ENCODE results near the gene ST3GAL6.

Gene ST3GAL6

DNA sequence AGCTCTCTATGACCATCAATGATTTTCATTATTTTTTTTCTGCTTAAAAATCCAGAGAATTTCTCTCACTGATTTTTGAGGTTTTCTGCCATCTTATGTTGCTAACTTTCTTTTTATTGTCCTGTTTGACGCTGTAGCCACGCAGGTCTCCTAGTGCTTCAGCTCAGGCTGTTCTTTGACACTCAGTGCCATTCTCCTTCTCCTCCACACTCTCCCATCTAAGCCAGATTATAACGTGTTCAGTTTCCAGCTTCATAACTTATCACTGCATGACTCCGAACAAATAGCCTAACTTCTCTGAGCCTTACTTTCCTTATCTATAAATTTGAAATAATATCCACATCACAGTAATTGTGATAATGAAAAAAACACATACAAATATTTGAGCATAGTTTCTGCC is 22.8 kb upstream of the ST3GAL6 start:
- no peak for DNase-seq (ENCODE audit: low read depth)

DNA sequence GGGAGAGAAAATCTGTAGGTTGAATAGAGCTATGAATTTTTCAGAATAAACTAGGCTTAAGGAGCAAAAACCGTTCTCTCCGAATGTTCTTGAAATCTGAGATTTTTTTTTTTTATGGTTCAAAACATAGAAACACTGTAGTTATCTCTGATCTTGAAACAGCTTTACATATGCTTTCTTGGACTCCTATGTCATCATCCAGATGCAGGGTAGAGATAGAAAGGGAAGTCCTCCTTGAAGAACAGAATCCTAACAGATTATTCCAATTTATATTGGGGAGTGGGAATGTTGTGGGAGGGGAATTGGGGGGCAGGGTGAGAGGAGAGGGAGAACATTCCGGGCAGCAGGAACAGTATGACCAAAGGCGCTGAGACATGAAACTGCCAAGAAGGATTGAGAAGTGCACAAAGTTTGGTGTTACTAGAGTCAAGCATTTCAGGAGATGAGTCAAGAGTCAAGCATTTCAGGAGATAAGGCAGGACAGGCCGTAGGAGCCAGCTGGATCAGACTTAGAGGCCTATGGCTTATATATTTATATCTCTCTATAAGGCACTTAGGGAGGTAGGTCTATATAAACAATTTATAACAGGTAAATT is 21.9 kb upstream of the ST3GAL6 start:
- no peak for DNase-seq (ENCODE audit: low read depth)

DNA sequence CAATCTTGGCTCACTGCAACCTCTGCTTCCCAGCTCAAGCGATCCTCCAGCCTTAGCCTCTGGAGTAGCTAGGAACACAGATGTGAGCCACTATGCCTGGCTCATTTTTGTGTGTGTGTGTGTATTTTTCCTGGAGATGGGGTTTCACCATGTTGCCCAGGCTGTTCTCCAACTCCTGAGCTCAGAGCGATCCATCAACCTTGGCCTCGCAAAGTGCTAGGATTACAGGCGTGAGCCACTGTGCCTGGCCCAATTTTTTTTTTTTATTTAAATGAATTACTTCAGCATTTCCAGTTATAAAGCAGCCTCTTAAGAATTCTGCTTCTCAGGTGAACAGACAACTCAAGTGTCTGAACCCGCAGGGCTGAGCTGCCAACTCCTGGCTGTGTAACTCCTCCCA is 20.1 kb upstream of the ST3GAL6 start:
- DNase-seq (ENCODE audit: low read depth), result no peak

DNA sequence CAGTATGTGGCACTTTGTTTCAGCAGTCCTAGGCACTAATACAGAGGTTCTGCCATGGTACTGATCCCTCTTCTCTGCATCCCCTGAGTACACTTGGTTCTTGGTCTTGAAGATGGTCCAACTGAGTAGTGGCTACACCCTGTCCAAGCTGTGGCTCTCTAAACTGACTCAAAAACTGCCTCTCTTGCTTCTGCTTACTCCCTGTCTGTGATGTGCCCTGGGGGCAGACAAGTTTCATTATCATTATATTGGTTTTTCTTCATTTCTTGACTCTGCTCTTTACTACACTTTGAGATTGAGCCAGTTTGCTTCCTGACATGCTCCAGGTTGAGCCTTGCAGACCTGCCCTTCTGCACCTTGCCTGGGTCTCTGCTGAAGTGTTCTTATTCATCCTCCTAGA is 18.9 kb upstream of the ST3GAL6 start:
- no peak for DNase-seq (ENCODE audit: low read depth)

DNA sequence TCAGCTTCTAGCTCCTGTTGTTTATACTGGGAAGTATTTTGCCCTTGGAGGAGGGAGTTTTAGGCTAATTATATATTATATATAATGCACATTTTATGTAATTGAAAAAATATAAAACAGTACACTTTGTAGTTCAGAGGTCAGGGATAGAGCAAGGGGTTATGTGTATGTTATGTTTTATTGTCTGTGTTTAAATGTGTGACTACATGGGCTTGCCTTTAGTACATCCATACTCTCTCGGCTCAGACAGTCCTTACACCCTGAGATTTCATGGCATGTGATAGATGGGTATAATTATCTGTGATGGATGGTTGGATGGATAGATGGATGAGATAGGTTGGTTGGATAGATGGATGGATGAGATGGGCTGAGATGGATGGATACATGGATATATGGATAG is 17.4 kb upstream of the ST3GAL6 start:
- DNase-seq (ENCODE audit: low read depth), result no peak

DNA sequence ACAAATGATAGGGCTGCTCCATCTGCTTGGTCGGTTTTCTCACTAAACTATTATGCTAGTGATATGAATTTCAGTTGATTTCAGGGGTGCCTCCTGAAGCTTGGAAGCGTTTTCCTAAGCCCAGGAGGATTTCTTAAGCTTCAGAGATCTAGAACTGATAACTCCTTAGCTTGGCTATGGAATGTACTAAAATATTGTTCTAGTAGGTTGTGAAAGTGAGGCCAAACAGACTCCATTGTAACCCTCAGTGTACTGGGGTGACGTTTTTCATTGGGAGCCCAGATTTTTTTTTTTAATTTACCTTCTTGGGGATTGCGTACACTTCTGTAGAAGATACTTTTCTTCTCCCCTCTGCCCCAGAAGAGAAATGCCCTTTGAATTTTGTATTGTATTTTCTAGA is 17.0 kb upstream of the ST3GAL6 start:
- no peak for DNase-seq (ENCODE audit: low read depth)

DNA sequence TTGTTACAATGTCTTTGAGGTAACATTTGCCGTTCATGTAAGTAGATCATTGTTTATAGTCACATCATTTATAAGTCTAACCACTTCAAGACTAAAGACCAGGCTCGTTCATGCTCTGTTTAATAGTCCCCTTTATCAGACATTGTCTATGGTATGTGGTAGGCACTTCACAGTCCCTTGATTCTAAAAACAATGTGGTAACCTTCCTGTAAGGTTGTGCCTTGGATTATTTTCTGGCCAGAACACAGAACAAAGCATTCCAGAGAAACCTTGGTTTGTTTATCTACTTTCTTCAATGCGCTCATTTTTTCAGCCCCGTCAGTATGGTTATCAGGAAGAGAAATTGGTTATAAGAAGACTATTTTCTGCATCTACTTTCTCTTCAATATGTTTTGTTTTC is 16.3 kb upstream of the ST3GAL6 start:
- DNase-seq (ENCODE audit: low read depth), result no peak

DNA sequence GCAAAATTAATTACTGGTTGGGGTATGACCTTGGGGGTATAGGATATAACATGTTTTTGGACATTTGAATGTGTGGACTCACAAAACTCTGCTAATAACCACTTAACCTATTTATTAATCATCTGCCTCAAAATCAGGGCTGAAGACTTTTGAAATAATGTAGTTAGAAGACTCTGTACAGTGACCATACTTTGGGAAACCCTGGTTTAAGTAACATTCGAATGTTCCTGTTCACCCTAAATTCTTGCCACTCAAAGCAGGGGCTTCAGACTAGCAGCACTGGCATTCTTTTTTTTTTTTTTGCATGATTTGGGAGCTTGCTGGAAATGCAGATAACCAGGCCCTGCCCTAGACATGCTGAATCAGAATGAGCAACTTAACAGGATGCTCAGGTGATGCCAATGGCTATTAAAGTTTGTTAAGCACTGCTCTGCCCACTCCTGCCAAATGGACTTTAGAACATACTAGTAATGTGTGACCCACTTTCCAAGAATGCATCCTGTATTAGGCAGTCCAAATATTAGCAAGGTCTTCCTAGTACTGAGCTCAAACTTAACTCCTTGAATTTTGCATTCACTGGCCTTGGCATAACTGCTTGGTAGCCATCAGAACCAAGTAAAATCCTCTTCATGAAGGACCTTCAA is 12.7 kb upstream of the ST3GAL6 start:
- no peak for DNase-seq (ENCODE audit: low read depth)

DNA sequence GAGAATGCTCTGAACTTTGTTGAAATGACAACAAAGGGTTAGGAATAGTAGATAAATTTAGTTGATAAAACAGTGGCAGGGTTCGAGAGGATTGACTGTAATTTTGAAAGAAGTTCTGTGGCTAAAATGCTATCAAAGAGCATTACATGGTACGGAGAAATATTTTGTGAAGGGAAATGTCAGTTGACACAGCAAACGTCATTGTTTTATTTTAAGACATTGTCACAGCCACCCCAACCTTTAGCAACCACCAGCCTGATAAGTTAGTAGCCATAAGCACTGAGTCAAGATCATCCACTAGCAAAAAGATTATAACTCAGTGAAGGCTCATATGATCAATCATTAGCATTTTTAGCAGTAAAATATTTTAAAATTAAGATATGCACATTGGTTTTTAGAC is 8.7 kb upstream of the ST3GAL6 start:
- no peak for DNase-seq (ENCODE audit: low read depth)

DNA sequence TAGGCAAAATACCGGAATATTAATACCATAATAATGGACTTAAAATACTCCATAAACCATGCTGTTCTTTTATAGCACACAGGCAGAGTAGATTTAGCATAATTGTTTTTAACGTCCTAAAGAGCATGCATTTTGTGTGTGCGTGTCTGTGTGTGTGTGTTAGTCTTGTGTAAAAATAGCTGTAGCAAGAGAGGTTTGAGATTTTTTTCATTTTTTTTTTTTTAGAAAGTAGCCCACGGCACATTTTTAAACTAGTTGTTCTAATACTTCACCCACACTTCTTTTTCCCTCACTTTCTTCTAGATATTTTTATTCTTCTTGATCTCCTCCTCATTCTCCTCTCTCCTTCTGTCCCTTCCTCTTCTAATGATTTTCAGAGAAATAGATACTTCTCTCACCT is 7.5 kb upstream of the ST3GAL6 start:
- no peak for DNase-seq (ENCODE audit: low read depth)

DNA sequence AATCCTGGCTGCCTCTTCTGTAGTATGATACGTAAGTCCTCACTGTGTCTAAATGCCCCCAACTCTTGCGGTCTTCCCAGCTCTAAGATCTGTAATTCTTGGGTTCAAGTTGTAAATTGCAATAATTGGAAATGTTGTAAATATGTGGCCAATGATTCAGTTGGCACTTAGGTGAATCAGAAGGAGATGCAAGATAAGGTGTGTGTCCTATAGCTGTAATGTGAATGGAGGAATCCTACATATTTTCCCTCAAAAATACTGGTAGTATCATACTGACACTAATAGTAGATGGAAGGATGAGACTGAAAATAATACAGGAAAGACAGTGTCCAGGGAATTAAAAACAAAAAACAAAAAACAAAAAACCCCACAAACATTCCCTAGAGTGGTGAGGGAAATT is 3.5 kb upstream of the ST3GAL6 start:
- no peak for DNase-seq (ENCODE audit: low read depth)

DNA sequence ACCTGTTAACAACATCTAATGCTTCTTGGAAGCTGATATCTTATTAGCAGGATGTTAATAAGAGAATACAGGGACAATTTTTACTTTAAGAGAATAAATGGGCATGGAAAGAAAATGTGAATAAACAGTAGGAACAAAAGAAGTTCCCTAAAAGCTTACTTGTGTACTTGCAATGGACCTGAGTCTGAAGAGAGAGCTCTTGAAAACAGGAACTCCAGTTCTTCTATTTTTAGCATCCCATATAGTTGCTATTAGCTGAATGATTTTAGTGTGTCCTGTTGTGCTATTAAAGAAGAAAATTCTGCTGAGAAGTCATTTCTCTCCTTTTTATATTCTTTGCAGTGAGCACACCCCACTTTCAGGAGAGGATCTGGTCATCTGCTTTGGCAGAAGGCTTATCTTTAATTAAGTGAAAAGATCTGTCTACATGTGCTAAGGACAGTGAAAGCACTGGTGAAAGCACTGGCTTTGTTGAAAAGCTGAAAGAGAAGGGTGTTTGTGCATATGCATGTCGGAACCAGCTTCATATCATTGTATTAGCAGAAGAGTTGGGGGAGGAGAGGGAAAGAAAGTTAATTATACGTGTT is 1.4 kb upstream of the ST3GAL6 start:
- DNase-seq (ENCODE audit: low read depth), result no peak

DNA sequence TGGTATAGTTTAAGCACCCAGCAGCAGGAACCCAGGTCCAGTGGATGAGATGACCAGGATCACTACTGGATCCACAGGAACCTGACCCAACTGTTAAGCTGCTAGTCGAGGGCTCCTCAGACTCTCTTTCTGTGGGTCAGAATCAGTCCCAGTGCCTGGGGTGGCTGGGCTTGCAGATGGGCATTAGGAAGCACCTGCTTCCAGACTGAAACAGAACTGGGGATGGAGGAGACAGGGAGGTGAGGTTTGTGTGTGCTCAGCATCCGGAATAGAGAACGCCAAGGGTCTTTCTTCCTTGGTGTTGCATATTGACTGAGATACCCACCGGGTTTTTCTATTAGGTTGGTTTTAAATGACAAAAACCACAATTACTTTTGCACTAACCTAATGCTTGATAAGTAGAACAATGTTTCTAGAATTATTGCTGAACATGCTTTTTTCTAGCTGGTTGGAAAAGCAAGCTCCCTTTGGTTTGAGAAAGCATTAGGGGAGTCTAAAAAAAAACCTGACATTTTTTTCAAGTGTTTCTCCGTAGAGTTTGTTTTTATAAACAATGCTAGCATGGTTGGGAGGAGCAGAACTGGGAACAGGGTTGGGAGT is 779 bp downstream of the ST3GAL6 start:
- no peak for DNase-seq (ENCODE audit: low read depth)

DNA sequence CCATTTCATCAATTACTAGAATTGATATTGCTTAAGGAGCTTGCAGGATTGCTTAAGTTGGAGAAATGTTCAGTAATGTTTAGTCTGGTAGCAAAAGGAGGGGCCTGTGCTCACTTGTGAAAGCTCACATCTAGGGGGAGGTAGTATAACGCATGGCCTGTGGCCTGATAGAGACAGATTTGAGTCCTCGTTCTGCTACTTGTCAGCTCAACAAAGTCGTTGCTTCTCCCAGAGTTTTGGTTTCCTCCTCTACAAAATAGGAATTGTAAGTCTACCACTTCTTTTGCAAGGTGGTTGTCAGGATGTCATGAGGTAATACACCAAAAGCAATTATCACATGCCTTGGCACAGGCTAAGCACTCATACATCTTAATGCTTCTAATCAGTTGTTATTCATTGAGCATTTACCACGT is 1.3 kb downstream of the ST3GAL6 start:
- no peak for DNase-seq (ENCODE audit: low read depth)

DNA sequence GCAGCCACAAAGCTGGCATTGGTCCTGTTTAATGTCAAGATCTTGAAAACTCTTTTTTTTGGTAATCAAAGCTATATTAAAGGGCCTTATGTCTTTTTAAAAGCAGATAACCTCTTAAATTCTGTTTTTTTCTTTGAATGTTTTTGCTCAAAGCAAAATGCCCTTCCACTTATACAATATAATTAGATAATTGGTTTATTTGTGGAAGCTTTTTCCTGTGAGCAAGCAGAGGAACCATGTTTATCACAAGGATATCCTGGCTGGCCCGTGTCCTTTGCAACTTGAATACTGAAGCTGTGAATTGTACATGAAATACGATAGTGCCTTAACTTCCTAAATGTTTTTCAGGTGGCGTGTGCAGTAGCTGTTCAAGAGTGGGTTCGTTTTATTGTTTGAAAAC is 2.6 kb downstream of the ST3GAL6 start:
- DNase-seq (ENCODE audit: low read depth), result no peak

DNA sequence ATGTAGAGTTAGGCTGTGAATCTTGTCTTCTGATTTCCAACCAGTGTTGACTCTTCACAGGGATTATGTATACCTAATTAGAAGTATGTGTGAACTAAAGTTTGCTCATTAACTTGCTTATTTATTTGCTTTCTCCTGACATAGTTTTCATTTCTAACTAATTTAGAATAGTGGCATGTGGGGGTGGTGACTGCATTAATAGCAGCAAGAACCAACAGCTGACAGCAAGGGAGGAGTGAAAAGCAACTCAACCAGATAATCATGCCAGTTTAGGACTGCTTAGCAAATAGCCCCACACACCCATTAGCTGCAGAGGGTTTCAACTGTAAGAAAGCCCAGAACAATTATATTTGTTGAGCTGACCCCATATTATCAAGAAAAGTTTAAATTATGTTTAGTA is 3.8 kb downstream of the ST3GAL6 start:
- DNase-seq (ENCODE audit: low read depth), result no peak

DNA sequence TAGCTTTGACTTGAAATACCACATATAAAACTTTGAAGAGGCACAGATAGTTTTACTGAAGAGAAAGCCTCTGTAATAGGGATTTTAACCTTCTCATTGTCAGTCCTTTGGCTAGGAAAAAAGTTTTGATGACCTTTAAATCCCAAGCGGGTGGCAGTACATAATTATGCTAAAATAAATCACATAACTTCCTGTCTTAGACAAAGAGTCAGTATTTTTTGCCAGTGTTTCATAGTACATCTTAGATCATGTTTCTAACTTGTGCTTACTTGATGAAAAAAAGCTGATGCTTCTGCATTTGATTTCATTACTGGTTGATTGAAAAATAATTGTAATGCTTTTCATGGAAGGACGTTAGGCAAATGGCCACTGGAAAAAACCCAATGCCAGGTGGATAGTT is 5.8 kb downstream of the ST3GAL6 start:
- no peak for DNase-seq (ENCODE audit: low read depth)

DNA sequence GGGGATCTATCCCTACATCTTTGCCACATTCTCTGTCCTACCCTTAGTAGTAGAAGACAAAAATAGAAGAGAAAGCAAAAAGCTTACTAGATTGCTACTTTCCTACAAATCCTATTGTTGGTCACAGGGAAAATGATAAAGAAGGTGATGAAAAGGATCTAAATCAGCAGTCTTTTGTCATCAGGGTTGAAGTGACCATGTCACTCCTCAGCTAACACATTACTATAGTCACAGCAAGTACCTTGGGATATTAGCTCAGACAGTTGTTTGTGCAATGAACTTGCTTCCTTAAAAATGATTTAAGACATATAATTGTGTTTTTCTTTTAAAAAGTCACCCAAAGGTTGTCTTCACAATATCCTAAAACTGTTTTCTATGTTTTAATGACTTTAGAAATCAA is 6.3 kb downstream of the ST3GAL6 start:
- no peak for DNase-seq (ENCODE audit: low read depth)

DNA sequence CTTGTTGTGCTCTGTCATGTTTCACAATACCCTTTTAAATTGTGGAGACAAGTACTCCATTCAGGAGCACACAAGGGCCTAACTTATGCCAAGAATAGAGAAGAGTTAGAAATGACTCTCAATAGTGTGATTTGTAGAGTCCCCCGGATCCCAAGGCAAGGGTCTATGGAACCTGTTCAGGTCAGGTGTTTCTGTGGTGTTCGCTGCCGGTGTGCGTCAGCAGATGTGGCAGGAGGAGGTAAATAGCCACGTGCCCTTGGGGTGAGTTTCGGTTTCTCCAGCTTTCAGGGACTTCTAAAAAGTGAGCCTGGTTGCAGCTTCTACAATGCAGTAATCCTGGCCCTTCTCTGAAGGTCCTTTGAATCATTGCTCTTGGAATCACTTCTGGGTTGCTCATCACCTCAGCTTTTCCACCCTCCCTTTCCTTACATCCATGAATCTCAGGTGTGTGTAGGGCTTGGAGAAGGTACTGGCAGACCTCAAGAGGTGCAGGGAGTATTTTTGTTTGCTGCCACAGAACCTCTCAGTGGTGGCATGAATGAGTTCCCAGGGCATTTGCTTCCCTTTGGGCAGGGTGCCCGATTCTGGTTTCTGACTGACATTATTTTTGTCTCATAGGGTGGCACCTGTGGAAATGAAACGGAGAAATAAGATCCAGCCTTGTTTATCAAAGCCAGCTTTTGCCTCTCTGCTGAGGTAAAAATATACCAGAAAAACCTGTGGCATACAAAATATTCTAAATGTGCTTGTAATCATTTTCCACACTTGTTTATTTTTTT is 7.3 kb downstream of the ST3GAL6 start:
- no peak for DNase-seq (ENCODE audit: low read depth)

DNA sequence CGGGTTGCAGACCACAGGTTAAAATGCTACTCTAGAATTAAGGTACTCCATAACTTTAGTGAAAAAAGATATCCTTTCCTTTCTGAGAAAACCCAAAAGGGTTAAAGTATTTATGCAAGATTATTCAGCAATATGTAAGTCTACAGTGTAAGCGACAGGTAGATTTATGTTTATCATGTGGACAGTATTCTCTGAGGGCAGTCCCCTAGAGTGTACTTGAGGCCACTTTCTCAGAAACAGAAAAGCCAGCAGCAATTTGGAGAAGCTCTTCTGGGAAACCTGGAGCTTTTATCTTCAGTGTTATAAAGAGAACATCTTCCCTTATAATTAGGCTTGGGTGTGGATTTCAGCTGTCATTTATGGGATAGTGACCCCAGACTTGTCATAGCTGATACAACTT is 8.9 kb downstream of the ST3GAL6 start:
- DNase-seq (ENCODE audit: low read depth), result no peak

DNA sequence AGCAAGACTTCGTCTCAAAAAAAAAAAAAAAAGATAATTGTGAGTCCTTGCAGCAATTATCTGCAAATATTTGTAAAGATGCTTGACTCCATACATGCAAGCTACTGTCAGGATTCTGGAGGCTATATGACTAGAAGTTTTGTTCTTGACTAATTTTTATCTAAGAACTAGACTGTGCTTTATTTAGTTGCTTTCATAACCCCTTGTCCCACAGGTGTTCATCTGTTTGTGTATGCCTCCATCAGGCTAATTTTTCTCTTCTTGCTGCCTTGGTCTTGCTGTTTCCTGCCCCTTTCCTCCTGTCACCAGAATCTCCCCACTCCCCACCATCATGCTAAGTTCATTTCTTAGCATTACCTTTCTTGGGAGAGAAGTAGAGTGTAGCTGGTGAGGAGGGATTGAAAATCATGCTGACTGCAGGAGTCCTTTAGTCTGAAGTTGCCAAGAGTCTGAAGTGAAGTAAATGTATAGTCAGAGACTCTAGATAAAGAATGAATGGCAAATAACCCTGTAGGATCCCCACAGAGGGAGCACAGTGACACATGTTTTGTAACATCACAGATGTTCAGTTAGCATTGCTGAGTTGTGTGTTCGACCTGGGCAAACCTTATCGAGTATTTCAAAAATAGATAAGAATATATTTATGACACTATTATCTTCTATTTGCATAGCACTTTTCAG is 12.5 kb downstream of the ST3GAL6 start:
- no peak for DNase-seq (ENCODE audit: low read depth)

DNA sequence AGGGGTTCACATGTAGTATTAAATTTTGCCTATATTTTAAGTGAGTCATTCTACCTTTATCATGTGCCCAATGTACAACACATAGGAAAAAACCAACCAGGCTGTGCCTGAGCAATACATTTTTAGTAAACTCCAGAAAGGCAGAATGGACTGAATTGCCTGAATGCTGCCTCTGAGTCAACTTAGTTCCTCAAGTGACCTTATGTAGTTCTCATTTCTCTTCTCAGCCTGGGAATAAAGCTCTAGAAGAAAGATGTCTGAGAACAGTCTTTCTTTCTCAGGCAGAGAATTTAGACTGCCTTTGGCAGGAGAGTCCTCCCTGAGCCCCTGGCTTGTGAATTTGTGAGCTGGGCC is 13.0 kb downstream of the ST3GAL6 start:
- DNase-seq (ENCODE audit: low read depth), result no peak
